Measurements from ENCODE around the gene CRTAC1.

DNA sequence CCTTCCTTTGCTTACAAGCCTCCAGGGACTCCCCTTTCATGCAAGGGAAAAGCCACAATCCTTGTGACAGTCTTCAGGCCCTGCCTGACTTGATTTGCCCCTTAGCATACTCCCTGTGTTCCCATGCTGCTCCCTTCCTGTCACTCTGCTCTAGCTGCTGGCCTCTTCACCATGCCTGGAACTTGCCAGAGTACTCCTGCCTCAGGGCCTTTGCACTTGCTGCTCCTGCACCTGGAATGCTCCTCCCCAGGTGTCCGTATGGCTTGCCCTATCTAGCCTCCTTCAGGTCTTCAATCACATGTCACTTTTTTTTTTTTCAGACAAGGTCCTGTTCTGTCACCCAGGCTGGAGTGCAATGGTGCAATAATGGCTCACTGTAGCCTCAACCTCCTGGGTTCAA, 203.5 kb downstream of the CRTAC1 start:
- TF ChIP-seq, protein P1, sequence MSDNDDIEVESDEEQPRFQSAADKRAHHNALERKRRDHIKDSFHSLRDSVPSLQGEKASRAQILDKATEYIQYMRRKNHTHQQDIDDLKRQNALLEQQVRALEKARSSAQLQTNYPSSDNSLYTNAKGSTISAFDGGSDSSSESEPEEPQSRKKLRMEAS (IDR thresholded peaks at IDR 0.05): no peak
- TF ChIP-seq, protein P2, sequence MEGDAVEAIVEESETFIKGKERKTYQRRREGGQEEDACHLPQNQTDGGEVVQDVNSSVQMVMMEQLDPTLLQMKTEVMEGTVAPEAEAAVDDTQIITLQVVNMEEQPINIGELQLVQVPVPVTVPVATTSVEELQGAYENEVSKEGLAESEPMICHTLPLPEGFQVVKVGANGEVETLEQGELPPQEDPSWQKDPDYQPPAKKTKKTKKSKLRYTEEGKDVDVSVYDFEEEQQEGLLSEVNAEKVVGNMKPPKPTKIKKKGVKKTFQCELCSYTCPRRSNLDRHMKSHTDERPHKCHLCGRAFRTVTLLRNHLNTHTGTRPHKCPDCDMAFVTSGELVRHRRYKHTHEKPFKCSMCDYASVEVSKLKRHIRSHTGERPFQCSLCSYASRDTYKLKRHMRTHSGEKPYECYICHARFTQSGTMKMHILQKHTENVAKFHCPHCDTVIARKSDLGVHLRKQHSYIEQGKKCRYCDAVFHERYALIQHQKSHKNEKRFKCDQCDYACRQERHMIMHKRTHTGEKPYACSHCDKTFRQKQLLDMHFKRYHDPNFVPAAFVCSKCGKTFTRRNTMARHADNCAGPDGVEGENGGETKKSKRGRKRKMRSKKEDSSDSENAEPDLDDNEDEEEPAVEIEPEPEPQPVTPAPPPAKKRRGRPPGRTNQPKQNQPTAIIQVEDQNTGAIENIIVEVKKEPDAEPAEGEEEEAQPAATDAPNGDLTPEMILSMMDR (IDR thresholded peaks at IDR 0.05 in 2 of 3, conservative IDR thresholded peaks at IDR 0.05 in 1 of 3; ENCODE audit: borderline replicate concordance in 1 of 3, insufficient read depth in 1 of 3, low read depth in 2 of 3, low read length in 2 of 3): no peak
- TF ChIP-seq POLR2AphosphoS5 (IDR thresholded peaks at IDR 0.05; ENCODE audit: low read depth, low read length) (no peak), SIN3A (IDR thresholded peaks at IDR 0.05; ENCODE audit: low read depth) (no peak)

All from HCT116 (cell line).